CD14-positive monocyte (primary cell): ENCODE measurements around the gene GPR4. TPM values are rescaled to one million over a fixed set of nuclear protein-coding genes. Genes with fewer than 3 reads are reported as not detected.
"Not testable (repeated sequence)": the region's sequence is repeated elsewhere in the genome, so short reads cannot be mapped to it uniquely, and the experiment has no call there.

ENCODE experiments used
- DNase-seq, 3 donors: peaks; one replicate each; pipeline ENCODE4 v3.0.0-alpha.2; 2011 to 2022
- H2AFZ ChIP-seq: 2 replicates; pipeline ENCODE4 v1.6.0; 2012; ENCODE audit warnings: mild to moderate bottlenecking, low read depth, low read length, inconsistent platforms; ENCODE audit not compliant: insufficient read depth, poor library complexity, severe bottlenecking
- H3K27ac ChIP-seq, 2 donors: 1 replicate in 1 of 2; 2 replicates in 1 of 2; pipeline ENCODE4 v1.5.1; 2012 to 2013; ENCODE audit warnings: low read length in 2 of 2, control low read depth in 1 of 2, inconsistent platforms in 1 of 2, low read depth in 1 of 2, mild to moderate bottlenecking in 1 of 2
- H3K27me3 ChIP-seq, 2 donors: one replicate each; pipeline versions ENCODE4 v1.6.0 to v1.6.1; 2011 to 2013; ENCODE audit warnings: low read length in 2 of 2; ENCODE audit not compliant: control insufficient read depth in 2 of 2, insufficient read depth in 2 of 2
- H3K36me3 ChIP-seq, 2 donors: replicated peaks in 1 of 2; 1 replicate in 1 of 2; 2 replicates in 1 of 2; pipeline versions ENCODE4 v1.5.1 to v1.6.1; 2012 to 2013; ENCODE audit warnings: low read length in 2 of 2, control low read depth in 1 of 2, inconsistent platforms in 1 of 2, mild to moderate bottlenecking in 1 of 2; ENCODE audit not compliant: insufficient read depth in 2 of 2, control insufficient read depth in 1 of 2
- H3K4me1 ChIP-seq, 2 donors: 1 replicate in 1 of 2; 2 replicates in 1 of 2; pipeline versions ENCODE4 v1.5.1 to v1.6.1; 2012 to 2013; ENCODE audit warnings: low read length in 2 of 2, control low read depth in 1 of 2, inconsistent platforms in 1 of 2, mild to moderate bottlenecking in 1 of 2, moderate library complexity in 1 of 2; ENCODE audit not compliant: insufficient read depth in 2 of 2, control insufficient read depth in 1 of 2
- H3K4me2 ChIP-seq: replicated peaks from 2 replicates; pipeline ENCODE3; 2012; ENCODE audit warnings: low read length, moderate library complexity, mild to moderate bottlenecking; ENCODE audit not compliant: poor library complexity, severe bottlenecking; ENCODE audit errors: extremely low read depth
- H3K4me3 ChIP-seq, 3 experiments: fragments of 200-600 bp in 1 of 3; sonication (generic) in 1 of 3; replicated peaks in 1 of 3; 1 replicate in 2 of 3; 2 replicates in 1 of 3; pipeline ENCODE4 v1.5.1; 2011 to 2013; ENCODE audit warnings: low read length in 3 of 3, mild to moderate bottlenecking in 3 of 3, control low read depth in 2 of 3, low read depth in 2 of 3, inconsistent platforms in 1 of 3, moderate library complexity in 1 of 3
- H3K79me2 ChIP-seq: 2 replicates; pipeline ENCODE4 v1.6.0; 2012; ENCODE audit warnings: mild to moderate bottlenecking, control low read depth, inconsistent platforms, low read length, moderate library complexity; ENCODE audit not compliant: insufficient read depth
- H3K9ac ChIP-seq: 2 replicates; pipeline ENCODE4 v1.6.0; 2017; ENCODE audit warnings: low read length, mild to moderate bottlenecking; ENCODE audit not compliant: insufficient read depth, poor library complexity, severe bottlenecking
- H3K9me3 ChIP-seq, 2 donors: replicated peaks in 1 of 2; 1 replicate in 1 of 2; 2 replicates in 1 of 2; pipeline versions ENCODE4 v1.5.1 to v1.6.1; 2012 to 2013; ENCODE audit warnings: low read length in 2 of 2, control low read depth in 1 of 2; ENCODE audit not compliant: control insufficient read depth in 1 of 2, insufficient read depth in 1 of 2
- H4K20me1 ChIP-seq: 2 replicates; pipeline ENCODE4 v1.6.0; 2012; ENCODE audit warnings: mild to moderate bottlenecking, low read length, control low read depth, moderate library complexity; ENCODE audit not compliant: insufficient read depth
- H3K27ac Mint-ChIP-seq, 7 donors: one replicate each; pipeline ENCODE4 v1.8.0; 2020; ENCODE audit warnings: mild to moderate bottlenecking in 7 of 7, mixed read lengths in 7 of 7, moderate library complexity in 6 of 7, inconsistent platforms in 2 of 7
- H3K27me3 Mint-ChIP-seq, 3 donors: one replicate each; pipeline ENCODE4 v1.8.0; 2021 to 2022; ENCODE audit warnings: low read depth in 3 of 3, mild to moderate bottlenecking in 3 of 3, mixed read lengths in 3 of 3, moderate library complexity in 3 of 3, inconsistent platforms in 1 of 3
- H3K36me3 Mint-ChIP-seq, 2 donors: one replicate each; pipeline ENCODE4 v1.8.0; 2020; ENCODE audit warnings: mixed read lengths in 2 of 2, inconsistent platforms in 1 of 2, mild to moderate bottlenecking in 1 of 2
- H3K4me1 Mint-ChIP-seq: one replicate; pipeline ENCODE4 v1.8.0; 2020; ENCODE audit warnings: mild to moderate bottlenecking, mixed read lengths
- H3K4me3 Mint-ChIP-seq, 2 donors: one replicate each; pipeline ENCODE4 v1.8.0; 2020; ENCODE audit warnings: mild to moderate bottlenecking in 2 of 2, mixed read lengths in 2 of 2, moderate library complexity in 1 of 2
- H3K9me3 Mint-ChIP-seq, 7 donors: one replicate each; pipeline ENCODE4 v1.8.0; 2020 to 2022; ENCODE audit warnings: mixed read lengths in 7 of 7, mild to moderate bottlenecking in 6 of 7, moderate library complexity in 6 of 7, inconsistent platforms in 2 of 7
- WGBS: methylation state at CpG from one replicate; pipeline ENCODE4 v1.1.5; 2013; ENCODE audit warnings: missing lambda C conversion rate; ENCODE audit not compliant: insufficient coverage; 5-methylcytosine and 5-hydroxymethylcytosine counted together
- intact Hi-C, 2 donors: fragments of 100-400 bp; cut with micrococcal nuclease; formaldehyde crosslinking; loops; one replicate each; pipeline versions ENCODE4 v1.15.0 to v1.15.1; 2023
- polyA plus RNA-seq, 3 donors: library from polyadenylated mRNA; depleted of rRNA in 1 of 3; unstranded in 2 of 3; stranded (reverse) in 1 of 3; fragments of 300-500 nt in 2 of 3; fragments of >200 nt in 1 of 3; fragmentation: Illumina TruSeq in 2 of 3; gene quantifications; 1 replicate in 2 of 3; 2 replicates in 1 of 3; pipeline ENCODE4 v1.2.3, GENCODE V29; 2012 to 2021
- TF ChIP-seq, protein P1 (sequence below): fragments of 200-600 bp; IDR thresholded peaks from one replicate; pipeline ENCODE4 v1.8.0; 2022; ENCODE audit warnings: antibody characterized with exemption, mild to moderate bottlenecking

The GPR4 gene
- polyA plus RNA-seq, 3 donors: not detected

DNA sequence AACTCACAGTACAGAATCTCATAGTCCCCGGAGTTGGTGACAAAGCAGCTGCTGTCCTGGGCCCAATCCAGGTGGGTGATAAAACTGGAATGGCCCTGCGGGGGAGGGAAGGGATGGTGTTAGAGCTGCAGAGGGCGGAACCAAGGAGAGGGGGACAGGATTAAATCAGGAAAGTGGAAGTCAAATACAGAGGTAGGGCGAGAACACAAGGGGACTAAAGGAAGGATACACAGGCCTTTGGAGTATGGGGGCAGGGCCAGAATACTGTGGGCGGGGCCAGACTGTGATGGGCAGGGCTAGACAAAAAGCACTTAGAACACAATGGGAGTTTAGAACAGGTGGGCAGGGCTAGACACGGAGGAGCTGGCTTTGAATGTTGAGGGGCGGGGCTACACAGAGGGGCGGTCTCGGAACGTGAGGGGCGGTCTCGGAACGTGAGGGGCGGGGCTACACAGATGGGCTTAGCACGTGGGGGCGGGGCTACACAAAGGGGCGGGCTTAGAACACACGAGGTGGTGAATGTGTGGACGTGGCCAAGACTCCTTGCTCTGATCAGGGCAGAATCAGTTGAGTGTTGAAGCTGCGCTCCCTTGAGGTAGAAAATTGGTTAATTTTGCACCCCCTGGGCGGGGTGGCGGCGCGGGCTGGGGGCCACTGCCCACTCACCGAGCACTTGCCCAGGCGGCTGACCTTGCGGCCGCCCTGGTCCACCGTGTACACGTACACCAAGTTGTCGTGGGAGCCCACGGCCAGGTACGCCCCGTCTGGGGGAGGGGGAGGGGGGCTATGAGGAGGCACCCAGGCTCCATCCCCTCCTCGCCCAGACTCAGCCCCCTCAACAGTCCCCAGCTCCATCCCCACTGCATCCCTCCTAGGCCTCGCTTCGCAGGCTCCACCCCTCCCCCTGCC lies 14.0 kb upstream of the GPR4 start:
- Histone ChIP-seq H3K27me3 (no peaks in the 10 kb centered on the region), H3K4me1 (peaks cover 16 to 22% of the 10 kb centered on the region in 2 donors), H3K79me2 (no peaks in the 10 kb centered on the region), H3K27ac (peak overlapping the region; percentile 32 to 51), H2AFZ (no peak overlapping the region), H3K9me3 (no peaks in the 10 kb centered on the region), H3K4me3 (no peak overlapping the region), H3K36me3 (peaks cover 52 to 58% of the 10 kb centered on the region in 2 donors), H3K4me2 (no peak overlapping the region), H3K9ac (no peak overlapping the region), H4K20me1 (no peaks in the 10 kb centered on the region)
- WGBS: 72% methylated on average over 27 of the region's 37 CpGs
- TF ChIP-seq, protein P1, sequence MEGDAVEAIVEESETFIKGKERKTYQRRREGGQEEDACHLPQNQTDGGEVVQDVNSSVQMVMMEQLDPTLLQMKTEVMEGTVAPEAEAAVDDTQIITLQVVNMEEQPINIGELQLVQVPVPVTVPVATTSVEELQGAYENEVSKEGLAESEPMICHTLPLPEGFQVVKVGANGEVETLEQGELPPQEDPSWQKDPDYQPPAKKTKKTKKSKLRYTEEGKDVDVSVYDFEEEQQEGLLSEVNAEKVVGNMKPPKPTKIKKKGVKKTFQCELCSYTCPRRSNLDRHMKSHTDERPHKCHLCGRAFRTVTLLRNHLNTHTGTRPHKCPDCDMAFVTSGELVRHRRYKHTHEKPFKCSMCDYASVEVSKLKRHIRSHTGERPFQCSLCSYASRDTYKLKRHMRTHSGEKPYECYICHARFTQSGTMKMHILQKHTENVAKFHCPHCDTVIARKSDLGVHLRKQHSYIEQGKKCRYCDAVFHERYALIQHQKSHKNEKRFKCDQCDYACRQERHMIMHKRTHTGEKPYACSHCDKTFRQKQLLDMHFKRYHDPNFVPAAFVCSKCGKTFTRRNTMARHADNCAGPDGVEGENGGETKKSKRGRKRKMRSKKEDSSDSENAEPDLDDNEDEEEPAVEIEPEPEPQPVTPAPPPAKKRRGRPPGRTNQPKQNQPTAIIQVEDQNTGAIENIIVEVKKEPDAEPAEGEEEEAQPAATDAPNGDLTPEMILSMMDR: no peak
- Mint-ChIP-seq H3K9me3 (no peaks in the 10 kb centered on the region), H3K4me1 (peaks cover 22% of the 10 kb centered on the region), H3K4me3 (peak overlapping the region in 1 of 2 donors; percentile 7), H3K36me3 (peaks cover 50 to 85% of the 10 kb centered on the region in 2 donors), H3K27ac (peak overlapping the region; percentile 44 to 91 (median 85)), H3K27me3 (no peaks in the 10 kb centered on the region)
- DNase-seq: peak; percentile 60 to 68 (median 64)
- intact Hi-C loops: no loop called here

DNA sequence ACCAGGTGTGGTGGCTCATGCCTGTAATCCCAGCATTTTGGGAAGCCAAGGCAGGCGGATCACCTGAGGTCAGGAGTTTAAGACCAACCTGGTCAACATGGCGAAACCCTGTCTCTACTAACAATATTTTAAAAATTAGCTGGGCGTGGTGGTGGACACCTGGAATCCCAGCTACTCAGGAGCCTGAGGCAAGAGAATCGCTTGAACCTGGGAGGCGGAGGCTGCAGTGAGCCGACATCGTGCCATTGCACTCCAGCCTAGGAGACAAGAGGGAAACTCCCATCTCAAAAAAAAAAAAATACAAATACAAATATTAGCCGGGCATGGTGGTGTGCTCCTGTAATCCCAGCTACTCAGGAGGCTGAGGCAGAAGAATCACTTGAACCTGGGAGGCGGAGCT lies 13.0 kb upstream of the GPR4 start:
- H2AFZ ChIP-seq, H3K27me3 ChIP-seq, H4K20me1 ChIP-seq, H3K9me3 ChIP-seq, H3K27me3 Mint-ChIP-seq, H3K9me3 Mint-ChIP-seq, H3K4me3 Mint-ChIP-seq, H3K79me2 ChIP-seq, H3K4me3 ChIP-seq, H3K4me2 ChIP-seq, H3K9ac ChIP-seq, DNase-seq, intact Hi-C loops: not testable (repeated sequence)
- peaks cover 45 to 59% of the 10 kb centered on the region in 2 donors for H3K36me3 ChIP-seq
- WGBS: 92% methylated on average over 3 of the region's 9 CpGs
- peak overlapping the region; percentile 79 to 82 for H3K27ac ChIP-seq
- Mint-ChIP-seq H3K27ac (peak overlapping the region; percentile 89 to 98 (median 91)), H3K4me1 (peaks cover 22% of the 10 kb centered on the region), H3K36me3 (peaks cover 49 to 83% of the 10 kb centered on the region in 2 donors)
- peaks cover 16 to 22% of the 10 kb centered on the region in 2 donors for H3K4me1 ChIP-seq
